Suppressor macrophage treated with lipopolysaccharide for 4 hours (primary cell): Measurements from ENCODE around the gene PAK2.
A peak's percentile ranks its signal among the peaks of the same experiment; 100 is the strongest.
"Not testable (repeated sequence)": the region's sequence is repeated elsewhere in the genome, so short reads cannot be mapped to it uniquely, and the experiment has no call there.

Experiments
- DNase-seq: peaks from one replicate; pipeline ENCODE4 v3.0.0-alpha.2; 2020

The PAK2 gene

GRCh38 chr3:196736670-196737374 lies 2.8 kb upstream of the PAK2 start:
- DNase-seq, result no peak

DNA sequence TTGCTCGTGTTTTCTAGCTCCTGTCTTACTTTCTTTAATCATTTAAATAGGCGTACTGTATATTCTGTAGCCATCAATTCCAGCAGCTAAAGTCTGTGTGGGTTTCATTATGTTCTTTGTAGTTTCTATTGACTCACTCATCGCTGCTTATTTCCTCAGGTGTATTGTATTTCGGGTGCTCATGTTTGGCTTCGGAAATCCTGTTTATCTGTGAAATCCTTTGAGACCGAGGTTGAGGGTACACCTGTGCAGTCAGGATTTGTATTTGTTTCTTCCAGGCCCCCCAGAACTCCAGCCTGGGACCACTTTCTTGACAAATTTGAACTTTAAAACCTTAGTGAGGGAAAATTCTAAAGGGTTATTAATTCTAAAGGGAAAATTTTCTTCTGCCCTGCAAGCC lies 2.0 kb upstream of the PAK2 start:
- DNase-seq, result no peak

DNA sequence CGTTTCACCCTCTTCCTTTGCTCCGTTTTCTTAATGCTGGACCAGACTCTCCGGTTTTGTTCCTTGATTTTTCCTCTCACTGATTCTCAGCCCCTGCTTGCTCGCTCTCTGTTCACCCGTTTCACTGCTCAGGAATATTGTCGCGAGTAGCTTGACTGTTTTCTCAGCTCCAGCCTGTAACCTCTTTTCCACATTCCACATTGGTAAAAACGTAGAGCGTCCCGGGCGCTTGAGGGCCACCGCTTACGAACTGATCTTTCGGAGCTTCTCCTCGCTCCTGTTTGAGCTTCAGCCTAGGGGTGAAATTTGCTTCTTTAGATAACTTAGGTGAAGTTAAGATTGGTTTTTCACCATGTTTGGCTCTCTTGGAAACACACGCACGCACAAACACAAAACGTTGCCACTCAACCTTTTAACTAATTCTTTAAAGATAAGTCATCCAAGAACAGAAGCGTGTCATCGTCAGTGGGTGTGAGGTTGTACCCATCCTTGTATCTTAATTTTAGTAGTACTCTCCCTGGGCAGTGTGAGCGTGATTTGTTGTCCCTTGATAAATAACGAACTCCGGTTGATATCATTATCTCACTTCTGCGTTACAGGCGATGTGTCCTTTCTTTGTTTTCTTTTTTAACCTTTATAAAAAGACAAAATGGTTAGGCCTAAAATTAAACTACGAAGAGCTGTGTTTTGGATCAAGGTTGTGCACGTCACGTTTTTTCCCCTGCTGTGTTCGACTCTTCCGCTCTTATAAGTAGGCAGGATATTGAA lies 1.0 kb downstream of the PAK2 start:
- peak; percentile 41 for DNase-seq

DNA sequence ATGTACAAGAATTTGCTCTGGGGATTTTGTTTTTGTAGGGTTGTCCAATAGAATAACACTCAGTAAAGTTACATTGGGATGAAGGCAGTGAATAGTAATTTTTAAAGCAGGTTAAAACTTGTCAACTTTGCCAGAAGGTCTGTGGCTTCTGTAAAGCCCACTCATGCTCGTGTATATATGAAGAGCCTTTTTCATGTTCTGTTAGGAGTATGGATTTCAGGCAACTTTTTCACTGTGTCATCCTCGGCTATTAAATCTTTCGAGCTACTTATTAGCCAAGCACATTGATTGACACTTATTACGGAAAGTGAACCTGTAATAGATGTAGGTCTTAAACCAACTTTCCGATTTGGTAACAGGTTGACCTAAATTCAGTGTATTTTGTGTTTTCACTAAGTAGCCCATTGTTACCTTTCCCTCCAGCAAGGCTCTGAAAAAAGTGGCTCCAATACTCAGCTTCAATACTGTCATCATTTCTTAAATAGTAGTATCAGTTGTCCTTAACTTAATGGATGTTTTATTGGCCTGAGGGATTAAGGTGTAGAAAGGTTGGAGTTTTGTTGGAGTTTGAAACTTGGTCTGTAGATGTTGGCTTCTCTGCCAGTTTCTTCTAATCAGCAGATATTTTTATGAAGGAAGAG lies 1.7 kb downstream of the PAK2 start:
- peak; percentile 20 for DNase-seq

GRCh38 chr3:196743569-196743968 lies 3.9 kb downstream of the PAK2 start:
- DNase-seq, result not testable (repeated sequence)

GRCh38 chr3:196749125-196749524 lies 9.5 kb downstream of the PAK2 start:
- peak; percentile 52 for DNase-seq

- DNase-seq, result no peak
Measured at GRCh38 chr3:196753201-196753600, 13.5 kb downstream of the PAK2 start.

- no peak for DNase-seq
Measured at GRCh38 chr3:196754091-196754981, 14.7 kb downstream of the PAK2 start.

DNA sequence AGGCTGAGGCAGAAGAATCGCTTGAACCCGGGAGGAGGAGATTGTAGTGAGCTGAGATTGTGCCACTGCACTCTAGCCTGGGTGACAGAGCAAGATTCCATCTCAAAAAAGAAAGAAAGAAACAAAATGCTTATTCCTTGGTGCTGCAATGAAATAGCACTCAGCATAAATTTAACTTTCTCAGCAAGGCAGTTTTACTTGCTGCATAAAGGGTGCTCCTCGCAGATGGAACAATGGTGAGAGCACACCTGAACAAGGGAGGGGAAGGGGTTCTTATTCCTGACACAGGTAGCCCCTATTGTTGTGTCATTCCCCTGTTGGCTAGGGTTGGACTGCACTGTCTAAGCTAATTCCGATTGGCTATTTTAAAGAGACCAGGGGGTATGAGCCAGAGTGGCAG lies 17.1 kb downstream of the PAK2 start:
- no peak for DNase-seq

- DNase-seq, result peak; percentile 62
Measured at GRCh38 chr3:196757876-196758739, 18.5 kb downstream of the PAK2 start.

- DNase-seq, result no peak
Measured at GRCh38 chr3:196763179-196763578, 23.5 kb downstream of the PAK2 start.

DNA sequence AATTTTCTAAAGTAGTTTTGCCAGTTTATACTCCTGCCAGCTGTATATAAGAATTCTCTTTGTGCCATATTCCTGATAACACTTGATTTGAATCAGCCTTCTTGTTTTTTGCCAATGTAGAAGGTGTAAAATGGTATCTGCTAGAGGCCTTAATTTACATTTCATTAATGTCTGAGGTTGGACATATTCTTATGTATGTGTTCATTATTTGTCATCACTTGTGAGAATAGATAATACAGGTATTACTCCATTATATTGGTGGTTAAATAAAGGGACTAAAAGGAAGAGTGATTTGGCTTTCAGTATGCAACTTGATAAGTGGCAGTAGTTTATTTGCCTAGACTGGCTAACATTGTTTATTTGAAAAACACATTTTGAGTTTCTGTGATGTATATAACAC lies 25.8 kb downstream of the PAK2 start:
- no peak for DNase-seq

- DNase-seq, result no peak
Measured at GRCh38 chr3:196771067-196771466, 31.4 kb downstream of the PAK2 start.

GRCh38 chr3:196772102-196772501 lies 32.4 kb downstream of the PAK2 start:
- no peak for DNase-seq

GRCh38 chr3:196772897-196773296 lies 33.2 kb downstream of the PAK2 start:
- DNase-seq, result no peak

DNA sequence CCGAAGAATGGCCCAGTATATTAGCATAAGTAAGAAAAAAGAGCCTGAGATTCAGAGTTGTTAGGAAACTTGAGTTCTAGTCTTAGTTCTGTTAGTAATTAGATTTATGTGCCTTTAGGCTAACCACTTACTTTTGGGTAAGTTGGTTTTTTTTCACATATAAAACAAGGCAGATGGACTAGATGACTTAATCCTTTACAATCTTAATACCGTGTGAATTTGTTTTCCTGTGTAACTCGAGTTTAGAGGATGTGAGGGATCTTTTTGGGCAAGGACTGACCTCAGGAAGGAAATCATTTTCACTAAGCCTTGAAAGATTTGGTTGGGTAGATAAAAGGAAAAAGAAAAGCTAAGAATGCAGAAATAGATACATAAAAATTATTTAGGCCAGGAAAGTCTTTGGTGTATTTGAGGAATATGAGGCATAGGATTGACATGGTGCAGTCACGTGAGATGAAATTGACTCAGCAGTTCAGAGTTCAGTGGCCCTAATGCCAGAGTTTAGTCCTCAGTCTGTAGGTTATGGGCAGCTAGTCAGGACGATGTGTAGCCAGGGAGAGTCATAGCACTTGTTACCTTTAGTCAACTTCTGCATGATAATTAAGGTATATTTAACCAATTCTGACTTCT lies 34.6 kb downstream of the PAK2 start:
- peak; percentile 54 for DNase-seq

- peak; percentile 75 for DNase-seq
Measured at GRCh38 chr3:196774848-196775422, 35.3 kb downstream of the PAK2 start.

- peak; percentile 43 for DNase-seq
Measured at GRCh38 chr3:196775938-196776337, 36.3 kb downstream of the PAK2 start.

GRCh38 chr3:196777836-196778235 lies 38.2 kb downstream of the PAK2 start:
- no peak for DNase-seq

GRCh38 chr3:196778755-196779154 lies 39.1 kb downstream of the PAK2 start:
- DNase-seq, result no peak

GRCh38 chr3:196782511-196782910 lies 42.9 kb downstream of the PAK2 start:
- DNase-seq, result no peak
